ENCODE measurements around the gene ZNF217. TPM values are rescaled to one million over a fixed set of nuclear protein-coding genes. Genes with fewer than 3 reads are reported as not detected.

The ZNF217 gene
- polyA plus RNA-seq, 1 donor from 2014 or later: 1.9 TPM

DNA sequence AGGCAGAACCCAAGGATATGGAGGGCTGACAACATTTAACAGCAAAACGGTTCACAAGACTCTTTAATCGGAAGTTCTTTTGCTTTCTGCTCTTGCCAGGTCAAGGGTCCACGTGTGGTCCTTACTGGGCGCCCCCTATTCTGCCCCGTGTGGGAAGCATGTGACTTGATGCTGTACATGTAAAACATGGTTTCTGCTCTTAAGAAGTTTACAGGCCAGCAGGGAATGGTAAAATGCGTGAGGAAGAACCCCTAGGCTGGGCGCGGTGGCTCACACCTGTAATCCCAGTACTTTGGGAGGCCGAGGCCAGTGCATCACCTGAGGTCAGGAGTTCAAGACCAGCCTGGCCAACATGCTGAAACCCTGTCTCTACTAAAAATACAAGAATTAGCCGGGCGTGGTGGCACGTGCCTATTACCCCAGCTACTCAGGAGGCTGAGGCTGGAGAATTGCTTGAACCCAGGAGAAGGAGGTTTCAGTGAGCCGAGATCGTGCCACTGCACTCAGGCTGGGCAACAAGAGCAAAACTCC lies 19.3 kb downstream of the ZNF217 start:
- no peak overlapping the region for H2AFZ ChIP-seq (ENCODE audit: low read depth, low read length)
- no peaks in the 10 kb centered on the region for H3K27me3 ChIP-seq (ENCODE audit: insufficient read depth, low read depth, low read length)
- no peak overlapping the region for H3K4me2 ChIP-seq (ENCODE audit: low read length)
- no peaks in the 10 kb centered on the region for H3K9me2 ChIP-seq (ENCODE audit: insufficient read depth, low read length)
- H3K9ac ChIP-seq (ENCODE audit: low read length): no peak overlapping the region
- H4K20me1 ChIP-seq (ENCODE audit: insufficient read depth): no peaks in the 10 kb centered on the region
- no peak overlapping the region for H3K27ac ChIP-seq (ENCODE audit: low read length)
- H3K4me3 ChIP-seq (ENCODE audit: low read length): no peak overlapping the region
- TF ChIP-seq MXI1 (conservative IDR thresholded peaks at IDR 0.05; ENCODE audit: poor library complexity, severe bottlenecking): no peak
- no peak for TF ChIP-seq POLR2AphosphoS5 (IDR thresholded peaks at IDR 0.05)
- TF ChIP-seq RAD21 (conservative IDR thresholded peaks at IDR 0.05): no peak
- TF ChIP-seq, protein P1, sequence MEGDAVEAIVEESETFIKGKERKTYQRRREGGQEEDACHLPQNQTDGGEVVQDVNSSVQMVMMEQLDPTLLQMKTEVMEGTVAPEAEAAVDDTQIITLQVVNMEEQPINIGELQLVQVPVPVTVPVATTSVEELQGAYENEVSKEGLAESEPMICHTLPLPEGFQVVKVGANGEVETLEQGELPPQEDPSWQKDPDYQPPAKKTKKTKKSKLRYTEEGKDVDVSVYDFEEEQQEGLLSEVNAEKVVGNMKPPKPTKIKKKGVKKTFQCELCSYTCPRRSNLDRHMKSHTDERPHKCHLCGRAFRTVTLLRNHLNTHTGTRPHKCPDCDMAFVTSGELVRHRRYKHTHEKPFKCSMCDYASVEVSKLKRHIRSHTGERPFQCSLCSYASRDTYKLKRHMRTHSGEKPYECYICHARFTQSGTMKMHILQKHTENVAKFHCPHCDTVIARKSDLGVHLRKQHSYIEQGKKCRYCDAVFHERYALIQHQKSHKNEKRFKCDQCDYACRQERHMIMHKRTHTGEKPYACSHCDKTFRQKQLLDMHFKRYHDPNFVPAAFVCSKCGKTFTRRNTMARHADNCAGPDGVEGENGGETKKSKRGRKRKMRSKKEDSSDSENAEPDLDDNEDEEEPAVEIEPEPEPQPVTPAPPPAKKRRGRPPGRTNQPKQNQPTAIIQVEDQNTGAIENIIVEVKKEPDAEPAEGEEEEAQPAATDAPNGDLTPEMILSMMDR (IDR thresholded peaks at IDR 0.05; ENCODE audit: poor library complexity, severe bottlenecking): no peak
- TF ChIP-seq EP300 (conservative IDR thresholded peaks at IDR 0.05; ENCODE audit: poor library complexity, severe bottlenecking): no peak
- TF ChIP-seq TAF1 (IDR thresholded peaks at IDR 0.05; ENCODE audit: low read depth): no peak
- TF ChIP-seq EZH2 (IDR thresholded peaks at IDR 0.05; ENCODE audit: borderline replicate concordance, insufficient read depth, low read length, poor library complexity, severe bottlenecking): no peak
- TF ChIP-seq, protein P2, sequence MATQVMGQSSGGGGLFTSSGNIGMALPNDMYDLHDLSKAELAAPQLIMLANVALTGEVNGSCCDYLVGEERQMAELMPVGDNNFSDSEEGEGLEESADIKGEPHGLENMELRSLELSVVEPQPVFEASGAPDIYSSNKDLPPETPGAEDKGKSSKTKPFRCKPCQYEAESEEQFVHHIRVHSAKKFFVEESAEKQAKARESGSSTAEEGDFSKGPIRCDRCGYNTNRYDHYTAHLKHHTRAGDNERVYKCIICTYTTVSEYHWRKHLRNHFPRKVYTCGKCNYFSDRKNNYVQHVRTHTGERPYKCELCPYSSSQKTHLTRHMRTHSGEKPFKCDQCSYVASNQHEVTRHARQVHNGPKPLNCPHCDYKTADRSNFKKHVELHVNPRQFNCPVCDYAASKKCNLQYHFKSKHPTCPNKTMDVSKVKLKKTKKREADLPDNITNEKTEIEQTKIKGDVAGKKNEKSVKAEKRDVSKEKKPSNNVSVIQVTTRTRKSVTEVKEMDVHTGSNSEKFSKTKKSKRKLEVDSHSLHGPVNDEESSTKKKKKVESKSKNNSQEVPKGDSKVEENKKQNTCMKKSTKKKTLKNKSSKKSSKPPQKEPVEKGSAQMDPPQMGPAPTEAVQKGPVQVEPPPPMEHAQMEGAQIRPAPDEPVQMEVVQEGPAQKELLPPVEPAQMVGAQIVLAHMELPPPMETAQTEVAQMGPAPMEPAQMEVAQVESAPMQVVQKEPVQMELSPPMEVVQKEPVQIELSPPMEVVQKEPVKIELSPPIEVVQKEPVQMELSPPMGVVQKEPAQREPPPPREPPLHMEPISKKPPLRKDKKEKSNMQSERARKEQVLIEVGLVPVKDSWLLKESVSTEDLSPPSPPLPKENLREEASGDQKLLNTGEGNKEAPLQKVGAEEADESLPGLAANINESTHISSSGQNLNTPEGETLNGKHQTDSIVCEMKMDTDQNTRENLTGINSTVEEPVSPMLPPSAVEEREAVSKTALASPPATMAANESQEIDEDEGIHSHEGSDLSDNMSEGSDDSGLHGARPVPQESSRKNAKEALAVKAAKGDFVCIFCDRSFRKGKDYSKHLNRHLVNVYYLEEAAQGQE (IDR thresholded peaks at IDR 0.05; ENCODE audit: borderline replicate concordance): no peak
- no peak for TF ChIP-seq SMC3 (conservative IDR thresholded peaks at IDR 0.05; ENCODE audit: poor library complexity)
- no peaks in the 10 kb centered on the region for H3K9me3 ChIP-seq (ENCODE audit: low read length)
- no peaks in the 10 kb centered on the region for H3F3A ChIP-seq (ENCODE audit: insufficient read depth, low read length, poor library complexity, severe bottlenecking)
- no peaks in the 10 kb centered on the region for H3K36me3 ChIP-seq (ENCODE audit: insufficient read depth, low read length)
- peaks cover 14% of the 10 kb centered on the region for H3K79me2 ChIP-seq (replicated peaks; ENCODE audit: insufficient read depth, low read length)

DNA sequence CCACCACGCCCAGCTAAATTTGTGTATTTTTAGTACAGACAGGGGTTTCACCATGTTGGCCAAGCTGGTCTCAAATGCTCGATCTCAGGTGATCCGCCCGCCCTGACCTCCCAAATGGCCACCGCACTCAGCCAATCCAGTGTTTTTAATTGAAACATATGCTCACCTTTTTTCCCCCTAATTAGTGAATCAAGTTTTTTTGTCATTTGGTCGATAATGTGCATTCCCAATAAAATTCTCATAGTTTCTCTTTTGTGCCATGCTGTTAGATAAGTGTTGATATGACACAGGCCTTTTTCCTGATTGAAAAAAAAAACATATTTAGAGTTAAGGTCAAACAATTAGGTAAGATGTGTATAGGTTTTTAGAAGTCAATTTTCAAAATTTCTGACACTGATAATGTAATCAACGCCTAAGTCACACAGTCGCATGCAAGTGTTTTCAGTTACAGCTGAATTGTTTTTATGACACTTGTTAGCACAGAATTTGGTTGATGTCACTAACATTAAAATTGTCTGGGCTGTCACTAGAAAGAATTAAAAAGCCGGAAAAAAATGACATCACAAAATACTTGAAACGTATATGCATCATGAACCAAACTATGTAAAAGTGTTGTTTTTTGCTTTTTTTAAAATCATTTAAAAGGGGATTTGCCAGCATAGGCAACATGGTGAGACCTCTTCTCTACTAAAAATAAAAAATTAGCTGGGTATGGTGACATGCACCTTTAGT lies 21.9 kb downstream of the ZNF217 start:
- no peaks in the 10 kb centered on the region for H3K36me3 ChIP-seq (ENCODE audit: insufficient read depth, low read length)
- H3K79me2 ChIP-seq (replicated peaks; ENCODE audit: insufficient read depth, low read length): no peaks in the 10 kb centered on the region
- no peak for TF ChIP-seq TAF1 (IDR thresholded peaks at IDR 0.05; ENCODE audit: low read depth)
- no peak for TF ChIP-seq MXI1 (conservative IDR thresholded peaks at IDR 0.05; ENCODE audit: poor library complexity, severe bottlenecking)
- TF ChIP-seq, protein P2 (IDR thresholded peaks at IDR 0.05; ENCODE audit: borderline replicate concordance): no peak

More for the DNA sequence above, 21.9 kb downstream of the ZNF217 start:
- Histone ChIP-seq H3K27ac (ENCODE audit: low read length) (no peak overlapping the region), H4K20me1 (ENCODE audit: insufficient read depth) (no peaks in the 10 kb centered on the region), H3K4me2 (ENCODE audit: low read length) (no peak overlapping the region), H3K27me3 (ENCODE audit: insufficient read depth, low read depth, low read length) (no peaks in the 10 kb centered on the region), H2AFZ (ENCODE audit: low read depth, low read length) (no peak overlapping the region), H3K9ac (ENCODE audit: low read length) (no peak overlapping the region), H3K9me2 (ENCODE audit: insufficient read depth, low read length) (no peaks in the 10 kb centered on the region), H3F3A (ENCODE audit: insufficient read depth, low read length, poor library complexity, severe bottlenecking) (no peaks in the 10 kb centered on the region), H3K4me3 (ENCODE audit: low read length) (no peak overlapping the region), H3K9me3 (ENCODE audit: low read length) (no peaks in the 10 kb centered on the region)
